Spinal cord (tissue), 10 donors: ENCODE results near the gene CHTOP. TPM values are rescaled to one million over a fixed set of nuclear protein-coding genes. Genes with fewer than 3 reads are reported as not detected.
"Not testable (repeated sequence)": the region's sequence is repeated elsewhere in the genome, so short reads cannot be mapped to it uniquely, and the experiment has no call there.

Source experiments
- DNase-seq, 6 donors: peaks; one replicate each; pipeline versions ENCODE4 v3.0.0 to v3.0.0-alpha.2; 2013 to 2015; ENCODE audit warnings: low spot score in 6 of 6, low read depth in 4 of 6
- H3K27ac ChIP-seq: one replicate; pipeline ENCODE4 v1.5.1; 2013; ENCODE audit warnings: low read depth, low read length, control low read depth
- H3K27me3 ChIP-seq: one replicate; pipeline ENCODE4 v1.6.1; 2013; ENCODE audit warnings: low read length; ENCODE audit not compliant: control insufficient read depth, insufficient read depth
- H3K36me3 ChIP-seq: one replicate; pipeline ENCODE4 v1.6.1; 2013; ENCODE audit warnings: low read length; ENCODE audit not compliant: control insufficient read depth, insufficient read depth
- H3K4me1 ChIP-seq: one replicate; pipeline ENCODE4 v1.6.1; 2013; ENCODE audit warnings: low read length; ENCODE audit not compliant: control insufficient read depth, insufficient read depth
- H3K4me3 ChIP-seq: one replicate; pipeline ENCODE4 v1.5.1; 2013; ENCODE audit warnings: low read depth, low read length, control low read depth
- H3K9me3 ChIP-seq: one replicate; pipeline ENCODE4 v1.6.1; 2013; ENCODE audit warnings: low read length; ENCODE audit not compliant: control insufficient read depth, insufficient read depth
- WGBS: methylation state at CpG from one replicate; pipeline ENCODE4 v1.1.5; 2013; ENCODE audit warnings: missing lambda C conversion rate; ENCODE audit not compliant: insufficient coverage; 5-methylcytosine and 5-hydroxymethylcytosine counted together
- polyA plus RNA-seq, 2 donors: library from polyadenylated mRNA; unstranded; fragments of 120-200 nt; gene quantifications; one replicate each; pipeline ENCODE4 v1.2.1, GENCODE V29; 2013; ENCODE audit not compliant: insufficient read length in 2 of 2
- total RNA-seq, 2 donors: library from RNA; depleted of rRNA in 1 of 2; stranded (reverse); fragments of 120-200 nt in 1 of 2; fragments of >200 nt in 1 of 2; gene quantifications; one replicate each; pipeline versions ENCODE4 v1.2.3 to v1.2.4, GENCODE V29; 2013 to 2014
- donor health status: healthy.

CHTOP gene
- total and polyA plus RNA-seq, 4 donors, result 56.9 to 127 (median 86.6) TPM

- 52% methylated on average over 4 of the region's 5 CpGs for whole genome bisulfite sequencing
- peaks cover 49% of the 10 kb centered on the region for H3K4me1 ChIP-seq
- no peaks in the 10 kb centered on the region for H3K9me3 ChIP-seq
- no peaks in the 10 kb centered on the region for H3K36me3 ChIP-seq
- no peak for DNase-seq
- H3K4me3 ChIP-seq, result no peak overlapping the region
- no peaks in the 10 kb centered on the region for H3K27me3 ChIP-seq
- no peak overlapping the region for H3K27ac ChIP-seq
Observed at GRCh38 chr1:153629343-153629665, 4.6 kb upstream of the CHTOP start.

GRCh38 chr1:153629971-153630370 is 3.9 kb upstream of the CHTOP start:
- DNase-seq, result no peak
- H3K4me3 ChIP-seq, result no peak overlapping the region

DNA sequence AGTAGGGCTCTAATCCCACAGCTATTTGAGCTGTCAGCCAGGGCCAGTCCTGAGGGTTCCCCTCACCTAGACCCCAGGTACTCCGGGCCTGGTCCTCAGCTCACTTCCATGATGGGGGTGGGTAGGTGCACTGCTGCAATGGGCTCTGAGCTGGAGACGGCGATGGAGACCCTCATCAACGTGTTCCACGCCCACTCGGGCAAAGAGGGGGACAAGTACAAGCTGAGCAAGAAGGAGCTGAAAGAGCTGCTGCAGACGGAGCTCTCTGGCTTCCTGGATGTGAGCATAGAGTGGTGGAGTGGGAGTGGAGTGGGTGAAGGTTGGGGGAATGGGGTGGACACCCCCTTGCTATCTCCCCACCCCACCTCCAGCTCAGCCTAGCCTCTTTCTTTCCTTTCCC is 3.5 kb upstream of the CHTOP start:
- WGBS, result 89% methylated on average over 4 of the region's 7 CpGs
- no peak for DNase-seq

More at GRCh38 chr1:153629971-153630370, 3.9 kb upstream of the CHTOP start:
- no CpG with 5 or more reads among the region's 1 CpG for WGBS
- no peak overlapping the region for H3K27ac ChIP-seq
- no peaks in the 10 kb centered on the region for H3K27me3 ChIP-seq
- H3K4me1 ChIP-seq, result peaks cover 51% of the 10 kb centered on the region
- no peaks in the 10 kb centered on the region for H3K36me3 ChIP-seq
- H3K9me3 ChIP-seq, result no peaks in the 10 kb centered on the region

DNA sequence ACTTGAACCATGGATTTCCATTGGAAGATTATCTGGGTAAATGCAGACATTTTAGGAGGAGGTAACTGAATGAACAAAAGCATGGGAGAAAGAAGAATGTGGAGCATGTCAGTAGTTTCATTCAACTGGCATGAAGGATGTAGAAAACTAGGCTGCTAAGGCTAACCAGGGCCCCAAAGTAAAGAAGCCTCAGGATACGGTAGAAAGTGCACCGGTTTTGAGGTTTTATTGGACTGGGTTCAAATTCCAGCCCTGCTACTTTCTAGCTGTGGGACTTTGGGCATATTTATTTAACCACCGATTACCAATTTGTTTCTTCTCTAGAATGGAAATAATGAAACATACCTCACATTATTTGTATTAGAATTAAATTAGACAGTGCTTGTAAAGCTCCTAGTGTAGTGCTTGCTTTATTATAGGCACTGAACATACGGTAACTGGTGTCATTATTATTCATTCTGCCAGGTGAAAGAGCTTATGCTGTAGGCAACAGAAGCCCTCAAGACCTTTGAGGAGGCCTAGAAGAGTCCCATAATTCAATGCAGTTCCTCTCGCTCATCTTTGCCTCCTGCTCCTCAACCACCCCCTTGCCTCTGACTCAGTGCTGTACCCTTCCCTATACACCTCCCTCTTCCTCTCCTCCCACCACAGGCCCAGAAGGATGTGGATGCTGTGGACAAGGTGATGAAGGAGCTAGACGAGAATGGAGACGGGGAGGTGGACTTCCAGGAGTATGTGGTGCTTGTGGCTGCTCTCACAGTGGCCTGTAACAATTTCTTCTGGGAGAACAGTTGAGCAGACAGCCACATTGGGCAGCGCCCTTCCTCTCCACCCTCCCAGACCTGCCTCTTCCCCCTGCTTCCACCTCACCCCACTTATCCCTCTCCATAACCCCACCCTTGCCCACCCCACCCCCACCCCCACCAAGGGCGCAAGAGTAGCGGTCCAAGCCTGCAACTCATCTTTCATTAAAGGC is 2.5 kb upstream of the CHTOP start:
- peaks cover 12% of the 10 kb centered on the region for H3K36me3 ChIP-seq
- H3K9me3 ChIP-seq, result no peaks in the 10 kb centered on the region
- 100% methylated on average over 1 of the region's 10 CpGs for WGBS
- H3K4me1 ChIP-seq, result peaks cover 58% of the 10 kb centered on the region
- H3K4me3 ChIP-seq, result no peak overlapping the region
- no peaks in the 10 kb centered on the region for H3K27me3 ChIP-seq
- H3K27ac ChIP-seq, result no peak overlapping the region
- DNase-seq, result no peak

More for the DNA sequence above, 3.5 kb upstream of the CHTOP start:
- no peaks in the 10 kb centered on the region for H3K27me3 ChIP-seq
- no peaks in the 10 kb centered on the region for H3K9me3 ChIP-seq
- H3K4me1 ChIP-seq, result peaks cover 55% of the 10 kb centered on the region
- no peak overlapping the region for H3K4me3 ChIP-seq
- peaks cover 3% of the 10 kb centered on the region for H3K36me3 ChIP-seq
- H3K27ac ChIP-seq, result no peak overlapping the region

DNA sequence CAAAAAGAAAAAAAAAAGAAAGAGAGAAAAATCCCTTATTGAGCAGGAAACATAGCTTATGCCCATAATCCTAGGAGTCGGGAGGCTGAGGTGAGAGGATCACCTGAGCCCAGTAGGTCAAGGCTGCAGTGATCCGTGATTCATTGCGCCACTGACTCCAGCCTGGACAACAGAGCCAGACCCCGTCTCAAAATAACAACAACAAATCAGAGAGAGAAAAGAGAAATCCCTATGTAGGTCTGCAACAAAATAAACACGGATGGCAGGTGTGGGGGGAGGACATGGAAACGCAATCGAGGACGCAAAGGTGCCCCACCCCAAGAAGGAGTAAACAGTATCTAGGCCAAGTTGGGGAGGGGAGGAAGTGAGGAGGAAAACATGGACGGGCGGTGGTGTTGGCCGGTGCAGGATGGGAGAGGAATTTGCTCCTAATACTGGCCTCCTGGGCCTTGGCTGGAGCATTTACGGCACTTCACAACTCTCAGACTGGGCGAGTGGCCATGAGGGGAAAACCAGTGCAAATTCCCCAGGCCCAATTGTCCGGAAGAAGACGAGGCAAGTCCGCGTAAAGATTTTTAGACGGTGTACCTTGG is 609 bp upstream of the CHTOP start:
- WGBS, result 45% methylated on average over 12 of the region's 18 CpGs
- peak overlapping the region; percentile 99 for H3K27ac ChIP-seq
- H3K9me3 ChIP-seq, result no peaks in the 10 kb centered on the region

DNA sequence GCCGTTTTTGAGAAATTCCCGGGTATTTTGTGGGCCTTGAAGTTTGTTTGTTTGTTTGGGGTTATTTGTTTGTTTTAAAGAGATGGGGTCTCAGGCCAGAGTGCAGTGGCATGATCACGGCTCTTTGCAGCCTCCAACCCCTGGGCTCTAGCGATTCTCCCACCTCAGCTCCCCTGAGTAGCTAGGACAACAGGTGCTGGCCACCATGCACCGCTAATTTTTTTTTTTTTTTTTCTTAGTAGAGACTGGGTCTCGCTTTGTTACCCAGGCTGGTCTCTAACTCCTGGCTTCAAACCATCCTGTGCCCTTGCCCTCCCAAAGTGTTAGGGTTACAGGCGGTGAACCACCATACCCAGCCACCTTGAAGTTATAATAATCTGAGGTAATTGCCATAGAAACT is 2.0 kb downstream of the CHTOP start:
- 100% methylated on average over 1 of the region's 7 CpGs for WGBS
- Histone ChIP-seq H3K4me1 (peaks cover 33% of the 10 kb centered on the region), H3K27ac (no peak overlapping the region), H3K36me3 (peaks cover 50% of the 10 kb centered on the region), H3K9me3 (no peaks in the 10 kb centered on the region), H3K27me3 (no peaks in the 10 kb centered on the region), H3K4me3 (no peak overlapping the region)
- no peak for DNase-seq

More for the DNA sequence above, 609 bp upstream of the CHTOP start:
- no peak for DNase-seq
- peaks cover 48% of the 10 kb centered on the region for H3K4me1 ChIP-seq
- peaks cover 26% of the 10 kb centered on the region for H3K36me3 ChIP-seq
- H3K27me3 ChIP-seq, result no peaks in the 10 kb centered on the region
- peak overlapping the region; percentile 98 for H3K4me3 ChIP-seq

DNA sequence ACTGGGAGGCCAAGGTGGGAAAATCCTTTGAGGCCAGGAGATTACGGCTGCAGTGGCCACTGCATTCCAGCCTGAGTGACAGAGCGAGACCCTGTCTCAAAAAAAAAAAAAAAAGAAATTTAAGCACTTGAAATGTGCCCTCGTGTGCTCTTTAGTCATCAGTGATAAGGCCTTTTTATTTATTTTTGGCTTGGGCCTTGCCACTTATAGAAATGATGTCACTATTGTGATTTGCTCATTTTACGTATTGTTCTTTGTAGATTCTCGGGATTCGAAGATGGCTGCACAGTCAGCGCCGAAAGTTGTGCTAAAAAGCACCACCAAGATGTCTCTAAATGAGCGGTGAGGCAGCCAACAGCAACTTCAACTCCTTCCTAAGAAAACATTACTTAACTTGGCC is 2.4 kb downstream of the CHTOP start:
- Histone ChIP-seq H3K4me3 (no peak overlapping the region), H3K36me3 (peaks cover 50% of the 10 kb centered on the region), H3K27ac (no peak overlapping the region), H3K27me3 (no peaks in the 10 kb centered on the region), H3K4me1 (peaks cover 33% of the 10 kb centered on the region), H3K9me3 (no peaks in the 10 kb centered on the region)
- DNase-seq, result no peak
- WGBS, result 100% methylated on average over 1 of the region's 9 CpGs

DNA sequence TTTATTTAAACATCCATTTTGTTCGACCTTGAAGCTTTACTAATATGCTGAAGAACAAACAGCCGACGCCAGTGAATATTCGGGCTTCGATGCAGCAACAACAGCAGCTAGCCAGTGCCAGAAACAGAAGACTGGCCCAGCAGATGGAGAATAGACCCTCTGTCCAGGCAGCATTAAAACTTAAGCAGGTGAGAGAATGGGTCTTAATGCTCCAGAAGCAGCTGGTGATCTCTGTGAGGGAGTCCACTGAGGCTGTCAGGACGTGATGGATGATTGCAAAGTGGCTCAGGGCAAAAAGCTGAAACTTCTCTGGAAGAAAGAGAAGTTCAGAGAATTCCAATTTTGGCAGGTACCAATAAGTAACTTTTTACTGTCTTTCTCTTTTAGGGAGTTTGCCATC is 4.4 kb downstream of the CHTOP start:
- Histone ChIP-seq H3K4me1 (peaks cover 30% of the 10 kb centered on the region), H3K27me3 (no peaks in the 10 kb centered on the region), H3K9me3 (no peaks in the 10 kb centered on the region), H3K27ac (no peak overlapping the region), H3K4me3 (no peak overlapping the region), H3K36me3 (peaks cover 61% of the 10 kb centered on the region)
- DNase-seq, result no peak
- 81% methylated on average over 5 of the region's 6 CpGs for WGBS

- H3K4me1 ChIP-seq, result peaks cover 25% of the 10 kb centered on the region
- no peaks in the 10 kb centered on the region for H3K27me3 ChIP-seq
- H3K36me3 ChIP-seq, result peaks cover 66% of the 10 kb centered on the region
- H3K27ac ChIP-seq, result no peak overlapping the region
- no peak overlapping the region for H3K4me3 ChIP-seq
- H3K9me3 ChIP-seq, result no peaks in the 10 kb centered on the region
- DNase-seq, result no peak
- no CpG with 5 or more reads among the region's 3 CpGs for WGBS
Observed at GRCh38 chr1:153639280-153639679, 5.4 kb downstream of the CHTOP start.

DNA sequence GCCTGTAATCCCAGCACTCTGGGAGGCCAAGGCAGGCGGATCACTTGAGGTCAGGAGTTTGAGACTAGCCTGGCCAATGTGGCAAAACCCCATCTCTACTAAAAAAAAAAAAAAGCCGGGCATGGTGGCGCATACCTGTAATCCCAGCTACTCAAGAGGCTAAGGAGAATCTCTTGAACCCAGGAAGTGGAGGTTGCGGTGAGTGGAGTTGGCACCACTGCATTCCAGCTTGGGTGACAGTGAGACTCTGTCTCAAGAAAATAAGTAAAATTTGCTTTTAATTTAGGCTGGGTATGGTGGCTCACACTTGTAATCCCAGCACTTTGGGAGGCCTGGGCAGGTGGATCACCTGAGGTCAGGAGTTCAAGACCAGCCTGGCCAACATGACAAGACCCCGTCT is 6.3 kb downstream of the CHTOP start:
- H3K27ac ChIP-seq, DNase-seq: not testable (repeated sequence)
- H3K36me3 ChIP-seq, result peaks cover 70% of the 10 kb centered on the region

More for the DNA sequence above, 6.3 kb downstream of the CHTOP start:
- H3K27me3 ChIP-seq, H3K4me3 ChIP-seq, H3K9me3 ChIP-seq: not testable (repeated sequence)
- WGBS, result 100% methylated on average over 3 of the region's 5 CpGs
- peaks cover 21% of the 10 kb centered on the region for H3K4me1 ChIP-seq
